CD4-positive, CD25-positive, alpha-beta regulatory T cell (primary cell): ENCODE data around the gene POC1A. TPM values are rescaled to one million over a fixed set of nuclear protein-coding genes. Genes with fewer than 3 reads are reported as not detected.
A peak's percentile ranks its signal among the peaks of the same experiment; 100 is the strongest.
"Not testable (repeated sequence)": the region's sequence is repeated elsewhere in the genome, so short reads cannot be mapped to it uniquely, and the experiment has no call there.

Experiments
- ATAC-seq, 2 donors: fragments of 150-1000 bp; cut with Tn5 transposase; one replicate each; pipeline ENCODE4 v1.10.0; 2021; ENCODE audit warnings: low read depth in 2 of 2, moderate number of reproducible peaks in 2 of 2, moderate library complexity in 1 of 2
- DNase-seq, 3 donors: peaks; one replicate each; pipeline versions ENCODE4 v3.0.0 to v3.0.0-alpha.2; 2012 to 2022; ENCODE audit warnings: mixed read lengths in 1 of 3
- H3K27ac ChIP-seq: one replicate; pipeline ENCODE4 v1.7.0; 2013; ENCODE audit warnings: mild to moderate bottlenecking, low read length; ENCODE audit not compliant: insufficient read depth, poor library complexity, severe bottlenecking
- H3K27me3 ChIP-seq: one replicate; pipeline ENCODE4 v1.7.0; 2013; ENCODE audit warnings: low read length; ENCODE audit not compliant: control insufficient read depth, insufficient read depth
- H3K36me3 ChIP-seq: one replicate; pipeline ENCODE4 v1.7.0; 2013; ENCODE audit warnings: mild to moderate bottlenecking, low read length, moderate library complexity; ENCODE audit not compliant: control insufficient read depth, insufficient read depth
- H3K4me1 ChIP-seq: 2 replicates; pipeline ENCODE4 v1.7.0; 2013; ENCODE audit warnings: mild to moderate bottlenecking, low read length; ENCODE audit not compliant: insufficient read depth, control insufficient read depth, poor library complexity, severe bottlenecking
- H3K4me3 ChIP-seq: one replicate; pipeline ENCODE4 v1.7.0; 2013; ENCODE audit warnings: low read depth, mild to moderate bottlenecking, low read length, moderate library complexity
- H3K9me3 ChIP-seq, 2 experiments: 1 replicate in 1 of 2; 2 replicates in 1 of 2; pipeline ENCODE4 v1.7.0; 2013; ENCODE audit warnings: low read length in 2 of 2, mild to moderate bottlenecking in 1 of 2, moderate library complexity in 1 of 2; ENCODE audit not compliant: control insufficient read depth in 2 of 2
- H3K27ac Mint-ChIP-seq, 3 donors: one replicate each; pipeline ENCODE4 v1.8.0; 2020 to 2022; ENCODE audit warnings: mild to moderate bottlenecking in 3 of 3, mixed read lengths in 3 of 3, moderate library complexity in 2 of 3
- H3K27me3 Mint-ChIP-seq: one replicate; pipeline ENCODE4 v1.8.0; 2022; ENCODE audit warnings: mild to moderate bottlenecking, mixed read lengths
- H3K36me3 Mint-ChIP-seq: one replicate; pipeline ENCODE4 v1.8.0; 2020; ENCODE audit warnings: mixed read lengths
- H3K4me1 Mint-ChIP-seq, 4 donors: one replicate each; pipeline ENCODE4 v1.8.0; 2020 to 2022; ENCODE audit warnings: mixed read lengths in 4 of 4, mild to moderate bottlenecking in 1 of 4
- H3K4me3 Mint-ChIP-seq, 4 donors: one replicate each; pipeline ENCODE4 v1.8.0; 2020 to 2022; ENCODE audit warnings: mild to moderate bottlenecking in 4 of 4, mixed read lengths in 4 of 4, moderate library complexity in 3 of 4
- H3K9me3 Mint-ChIP-seq, 7 donors: one replicate each; pipeline ENCODE4 v1.8.0; 2020 to 2022; ENCODE audit warnings: mixed read lengths in 7 of 7, mild to moderate bottlenecking in 3 of 7, moderate library complexity in 2 of 7
- polyA plus RNA-seq, 4 donors: library from polyadenylated mRNA; unstranded; fragments of 300-500 nt; fragmentation: Illumina TruSeq; gene quantifications; one replicate each; pipeline ENCODE4 v1.2.3, GENCODE V29; 2021
- total RNA-seq: library from RNA; stranded (reverse); gene quantifications from one replicate; pipeline ENCODE4 v1.2.3, GENCODE V29; 2022

POC1A gene
- total and polyA plus RNA-seq, 5 donors from 2014 or later = 1.3 to 3.2 (median 1.7) TPM

- no peaks in the 10 kb centered on the region for H3K27me3 ChIP-seq
- no peaks in the 10 kb centered on the region for H3K9me3 ChIP-seq
- no peak for DNase-seq
- peak overlapping the region in 1 of 3 donors; percentile 9 for H3K27ac Mint-ChIP-seq
- no peaks in the 10 kb centered on the region for H3K4me1 ChIP-seq
- H3K9me3 Mint-ChIP-seq = no peaks in the 10 kb centered on the region
- H3K27ac ChIP-seq = no peak overlapping the region
- no peak overlapping the region for H3K4me3 Mint-ChIP-seq
- peaks cover 0 to 2% (median 0%) of the 10 kb centered on the region in 4 donors for H3K4me1 Mint-ChIP-seq
- no peaks in the 10 kb centered on the region for H3K36me3 ChIP-seq
- no peak overlapping the region for H3K4me3 ChIP-seq
- no peaks in the 10 kb centered on the region for H3K36me3 Mint-ChIP-seq
- no peak for ATAC-seq
- no peaks in the 10 kb centered on the region for H3K27me3 Mint-ChIP-seq
Observed at GRCh38 chr3:52182691-52183090, 28.5 kb upstream of the POC1A start.

GRCh38 chr3:52182196-52182595, 28.0 kb upstream of the POC1A start:
- Mint-ChIP-seq H3K9me3 (no peaks in the 10 kb centered on the region), H3K4me1 (peaks cover 0 to 2% (median 0%) of the 10 kb centered on the region in 4 donors), H3K36me3 (no peaks in the 10 kb centered on the region), H3K4me3 (no peak overlapping the region), H3K27me3 (no peaks in the 10 kb centered on the region), H3K27ac (peak overlapping the region in 1 of 3 donors; percentile 9)
- DNase-seq = no peak
- no peak overlapping the region for H3K27ac ChIP-seq
- no peaks in the 10 kb centered on the region for H3K27me3 ChIP-seq
- no peaks in the 10 kb centered on the region for H3K36me3 ChIP-seq
- no peaks in the 10 kb centered on the region for H3K9me3 ChIP-seq
- no peaks in the 10 kb centered on the region for H3K4me1 ChIP-seq
- no peak overlapping the region for H3K4me3 ChIP-seq
- ATAC-seq = peak in 1 of 2 donors; percentile 5

GRCh38 chr3:52181543-52181942, 27.3 kb upstream of the POC1A start:
- Histone ChIP-seq H3K4me1 (no peaks in the 10 kb centered on the region), H3K4me3 (no peak overlapping the region), H3K27me3 (no peaks in the 10 kb centered on the region), H3K36me3 (no peaks in the 10 kb centered on the region), H3K27ac (no peak overlapping the region), H3K9me3 (no peaks in the 10 kb centered on the region)
- DNase-seq = no peak
- no peak for ATAC-seq
- peaks cover 0 to 2% (median 0%) of the 10 kb centered on the region in 4 donors for H3K4me1 Mint-ChIP-seq
- no peak overlapping the region for H3K27ac Mint-ChIP-seq
- no peaks in the 10 kb centered on the region for H3K9me3 Mint-ChIP-seq
- no peak overlapping the region for H3K4me3 Mint-ChIP-seq
- no peaks in the 10 kb centered on the region for H3K27me3 Mint-ChIP-seq
- no peaks in the 10 kb centered on the region for H3K36me3 Mint-ChIP-seq

- Mint-ChIP-seq H3K9me3 (no peaks in the 10 kb centered on the region), H3K4me1 (peaks cover 0 to 2% (median 0%) of the 10 kb centered on the region in 4 donors), H3K27me3 (no peaks in the 10 kb centered on the region), H3K4me3 (no peak overlapping the region), H3K27ac (no peak overlapping the region), H3K36me3 (no peaks in the 10 kb centered on the region)
- H3K27ac ChIP-seq = no peak overlapping the region
- ATAC-seq = no peak
- no peaks in the 10 kb centered on the region for H3K27me3 ChIP-seq
- no peaks in the 10 kb centered on the region for H3K9me3 ChIP-seq
- no peaks in the 10 kb centered on the region for H3K36me3 ChIP-seq
- H3K4me1 ChIP-seq = no peaks in the 10 kb centered on the region
- H3K4me3 ChIP-seq = no peak overlapping the region
- no peak for DNase-seq
Observed at GRCh38 chr3:52178537-52178936, 24.3 kb upstream of the POC1A start.

GRCh38 chr3:52178126-52178525, 23.9 kb upstream of the POC1A start:
- not testable (repeated sequence) for H3K27me3 Mint-ChIP-seq, DNase-seq, H3K4me1 ChIP-seq, H3K36me3 ChIP-seq, H3K9me3 ChIP-seq, ATAC-seq, H3K4me1 Mint-ChIP-seq, H3K4me3 Mint-ChIP-seq, H3K4me3 ChIP-seq, H3K9me3 Mint-ChIP-seq, H3K27ac ChIP-seq, H3K27me3 ChIP-seq, H3K27ac Mint-ChIP-seq, H3K36me3 Mint-ChIP-seq

GRCh38 chr3:52177701-52178042, 23.4 kb upstream of the POC1A start:
- no peaks in the 10 kb centered on the region for H3K4me1 ChIP-seq
- Mint-ChIP-seq H3K27ac (no peak overlapping the region), H3K9me3 (no peaks in the 10 kb centered on the region), H3K27me3 (no peaks in the 10 kb centered on the region), H3K4me3 (no peak overlapping the region), H3K4me1 (peaks cover 0 to 2% (median 0%) of the 10 kb centered on the region in 4 donors), H3K36me3 (no peaks in the 10 kb centered on the region)
- H3K27ac ChIP-seq = no peak overlapping the region
- no peaks in the 10 kb centered on the region for H3K27me3 ChIP-seq
- no peaks in the 10 kb centered on the region for H3K9me3 ChIP-seq
- DNase-seq = no peak
- no peak overlapping the region for H3K4me3 ChIP-seq
- no peaks in the 10 kb centered on the region for H3K36me3 ChIP-seq
- no peak for ATAC-seq

GRCh38 chr3:52176951-52177700, 22.9 kb upstream of the POC1A start:
- H3K4me1 Mint-ChIP-seq = no peaks in the 10 kb centered on the region
- DNase-seq (no peak), ATAC-seq (no peak)
- H3K27ac Mint-ChIP-seq = no peak overlapping the region
- Histone ChIP-seq H3K27me3 (no peaks in the 10 kb centered on the region), H3K4me1 (no peaks in the 10 kb centered on the region), H3K36me3 (no peaks in the 10 kb centered on the region), H3K27ac (no peak overlapping the region), H3K4me3 (no peak overlapping the region), H3K9me3 (no peaks in the 10 kb centered on the region)
- no peaks in the 10 kb centered on the region for H3K27me3 Mint-ChIP-seq
- H3K36me3 Mint-ChIP-seq = no peaks in the 10 kb centered on the region
- H3K9me3 Mint-ChIP-seq = no peaks in the 10 kb centered on the region
- H3K4me3 Mint-ChIP-seq = no peak overlapping the region

- no peaks in the 10 kb centered on the region for H3K36me3 ChIP-seq
- no peak for ATAC-seq
- H3K4me1 Mint-ChIP-seq = peaks cover 0 to 3% (median 0%) of the 10 kb centered on the region in 4 donors
- no peaks in the 10 kb centered on the region for H3K9me3 Mint-ChIP-seq
- no peak overlapping the region for H3K4me3 ChIP-seq
- no peak overlapping the region for H3K4me3 Mint-ChIP-seq
- no peaks in the 10 kb centered on the region for H3K27me3 Mint-ChIP-seq
- no peak overlapping the region for H3K27ac ChIP-seq
- H3K27me3 ChIP-seq = no peaks in the 10 kb centered on the region
- peak overlapping the region in 1 of 3 donors; percentile 63 for H3K27ac Mint-ChIP-seq
- H3K36me3 Mint-ChIP-seq = no peaks in the 10 kb centered on the region
- no peaks in the 10 kb centered on the region for H3K9me3 ChIP-seq
- DNase-seq = no peak
- no peaks in the 10 kb centered on the region for H3K4me1 ChIP-seq
Observed at GRCh38 chr3:52176180-52176752, 22.0 kb upstream of the POC1A start.
